Fibroblast of mammary gland (primary cell): ENCODE data around the gene GTPBP8.

Experiments used
- DNase-seq: peaks from one replicate; pipeline ENCODE4 v3.0.0-alpha.2; 2010; ENCODE audit warnings: low read depth
- H3K4me3 ChIP-seq: 2 replicates; pipeline ENCODE4 v1.5.1; 2011; ENCODE audit warnings: low read depth, mild to moderate bottlenecking, low read length, moderate library complexity; ENCODE audit not compliant: control insufficient read depth
- TF ChIP-seq, protein P1 (sequence below): conservative IDR thresholded peaks from 2 replicates; pipeline ENCODE4 v1.5.1; 2011; ENCODE audit warnings: low read depth, low read length, inconsistent platforms; ENCODE audit not compliant: control insufficient read depth, insufficient read depth

GTPBP8 gene

DNA sequence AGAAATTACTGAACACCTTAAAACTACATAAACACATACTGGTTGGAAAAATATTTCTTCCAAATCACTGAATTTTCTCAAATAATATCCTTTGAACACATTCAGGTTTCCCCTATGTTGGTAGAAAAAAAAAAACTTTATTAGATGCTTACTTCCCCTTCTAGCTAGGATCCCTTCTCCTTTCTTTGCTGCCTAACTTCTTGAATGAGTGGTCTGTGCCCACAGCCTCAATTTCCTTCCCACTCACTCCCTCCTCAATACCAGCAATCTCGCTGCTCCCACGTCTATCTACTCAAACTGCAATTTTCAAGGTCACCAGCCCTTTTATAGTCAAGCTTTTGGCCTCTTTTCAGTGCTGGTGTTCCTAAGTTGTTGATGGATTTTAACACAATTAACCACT, 24.2 kb upstream of the GTPBP8 start:
- TF ChIP-seq, protein P1, sequence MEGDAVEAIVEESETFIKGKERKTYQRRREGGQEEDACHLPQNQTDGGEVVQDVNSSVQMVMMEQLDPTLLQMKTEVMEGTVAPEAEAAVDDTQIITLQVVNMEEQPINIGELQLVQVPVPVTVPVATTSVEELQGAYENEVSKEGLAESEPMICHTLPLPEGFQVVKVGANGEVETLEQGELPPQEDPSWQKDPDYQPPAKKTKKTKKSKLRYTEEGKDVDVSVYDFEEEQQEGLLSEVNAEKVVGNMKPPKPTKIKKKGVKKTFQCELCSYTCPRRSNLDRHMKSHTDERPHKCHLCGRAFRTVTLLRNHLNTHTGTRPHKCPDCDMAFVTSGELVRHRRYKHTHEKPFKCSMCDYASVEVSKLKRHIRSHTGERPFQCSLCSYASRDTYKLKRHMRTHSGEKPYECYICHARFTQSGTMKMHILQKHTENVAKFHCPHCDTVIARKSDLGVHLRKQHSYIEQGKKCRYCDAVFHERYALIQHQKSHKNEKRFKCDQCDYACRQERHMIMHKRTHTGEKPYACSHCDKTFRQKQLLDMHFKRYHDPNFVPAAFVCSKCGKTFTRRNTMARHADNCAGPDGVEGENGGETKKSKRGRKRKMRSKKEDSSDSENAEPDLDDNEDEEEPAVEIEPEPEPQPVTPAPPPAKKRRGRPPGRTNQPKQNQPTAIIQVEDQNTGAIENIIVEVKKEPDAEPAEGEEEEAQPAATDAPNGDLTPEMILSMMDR: no peak
- no peak overlapping the region for H3K4me3 ChIP-seq
- DNase-seq: no peak

DNA sequence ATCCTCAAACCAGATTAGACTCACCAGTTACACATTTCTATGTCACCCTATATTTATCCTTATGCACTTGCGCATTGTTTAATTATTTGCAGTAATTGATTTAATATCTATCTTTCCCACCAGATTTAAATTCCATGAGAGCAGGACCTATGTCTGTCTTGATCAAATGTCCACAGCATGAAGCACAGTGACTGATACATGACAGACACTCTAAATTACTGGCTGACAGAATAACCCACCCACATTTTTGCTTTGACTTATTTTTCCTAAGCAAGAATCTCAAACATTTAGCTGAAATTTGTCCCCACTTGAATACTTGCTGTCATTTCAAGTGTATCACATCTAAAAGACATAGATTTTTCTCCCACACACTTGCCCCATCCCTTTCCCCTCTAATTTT, 23.4 kb upstream of the GTPBP8 start:
- DNase-seq: no peak
- TF ChIP-seq, protein P1: no peak
- H3K4me3 ChIP-seq: no peak overlapping the region

DNA sequence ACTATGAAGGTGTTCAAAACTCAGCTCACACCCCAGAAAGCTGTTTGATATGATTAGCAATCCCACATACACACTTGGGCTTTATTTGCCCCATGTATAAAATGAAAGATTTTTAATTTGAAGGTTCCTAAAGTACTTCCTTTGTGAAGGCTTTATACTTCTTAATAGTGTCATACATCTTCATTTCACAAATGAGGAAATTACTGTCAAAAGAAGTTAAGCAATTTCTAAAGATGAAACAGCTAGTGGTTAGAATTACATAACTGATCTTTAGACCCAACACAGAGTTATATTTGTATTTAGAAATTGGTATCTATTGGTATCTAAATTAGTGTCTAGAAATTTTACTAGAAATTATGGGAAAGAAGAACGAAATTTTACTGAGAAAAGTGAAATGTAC, 23.0 kb upstream of the GTPBP8 start:
- no peak overlapping the region for H3K4me3 ChIP-seq
- TF ChIP-seq, protein P1: no peak
- DNase-seq: no peak

DNA sequence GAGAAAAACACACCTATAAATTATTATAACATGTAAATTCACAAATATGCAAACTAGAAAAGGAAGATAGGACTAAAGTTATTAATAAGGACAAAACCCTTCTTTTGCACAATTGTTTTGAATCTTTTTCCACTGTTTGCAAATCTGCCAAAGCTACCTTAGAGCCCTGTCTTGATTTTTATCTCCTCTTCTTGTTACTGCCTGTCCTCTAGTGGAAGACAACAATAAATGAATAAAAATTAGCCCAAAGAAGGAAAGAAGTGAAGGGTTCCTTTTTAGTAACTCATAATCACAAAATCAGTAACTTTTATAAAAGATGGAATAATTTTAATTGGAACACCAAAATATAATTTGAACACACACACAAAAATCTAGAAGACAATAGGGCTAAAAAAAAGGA, 18.6 kb upstream of the GTPBP8 start:
- TF ChIP-seq, protein P1: no peak
- H3K4me3 ChIP-seq: no peak overlapping the region
- no peak for DNase-seq

- H3K4me3 ChIP-seq: no peak overlapping the region
- no peak for DNase-seq
- TF ChIP-seq, protein P1: no peak
These were observed 17.2 kb upstream of the GTPBP8 start for GRCh38 chr3:112973325-112974177.

DNA sequence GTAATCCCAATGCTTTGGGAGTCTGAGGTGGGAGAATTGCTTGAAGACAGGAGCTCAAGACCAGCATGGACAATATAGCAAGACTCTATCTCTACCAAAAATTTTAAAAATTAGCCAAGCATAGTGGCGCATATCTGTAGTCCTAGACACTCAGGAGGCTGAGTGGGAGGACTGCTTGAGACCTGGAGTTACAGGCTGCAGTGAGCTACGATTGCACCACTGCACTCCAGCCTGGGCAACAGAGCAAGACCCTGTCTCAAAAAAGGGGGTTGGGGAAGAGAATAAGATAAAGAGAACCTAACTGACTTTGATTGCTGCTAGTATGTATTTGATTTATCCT, 16.6 kb upstream of the GTPBP8 start:
- DNase-seq: no peak
- H3K4me3 ChIP-seq: no peak overlapping the region

More for the DNA sequence above, 16.6 kb upstream of the GTPBP8 start:
- TF ChIP-seq, protein P1: no peak
